ENCODE data around the gene ADSS2. TPM values are rescaled to one million over a fixed set of nuclear protein-coding genes. Genes with fewer than 3 reads are reported as not detected.

The ADSS2 gene
- polyA plus RNA-seq, 2 of the 4 experiments (the other 2 are of a cell fraction) = 46.1 to 74.3 TPM

DNA sequence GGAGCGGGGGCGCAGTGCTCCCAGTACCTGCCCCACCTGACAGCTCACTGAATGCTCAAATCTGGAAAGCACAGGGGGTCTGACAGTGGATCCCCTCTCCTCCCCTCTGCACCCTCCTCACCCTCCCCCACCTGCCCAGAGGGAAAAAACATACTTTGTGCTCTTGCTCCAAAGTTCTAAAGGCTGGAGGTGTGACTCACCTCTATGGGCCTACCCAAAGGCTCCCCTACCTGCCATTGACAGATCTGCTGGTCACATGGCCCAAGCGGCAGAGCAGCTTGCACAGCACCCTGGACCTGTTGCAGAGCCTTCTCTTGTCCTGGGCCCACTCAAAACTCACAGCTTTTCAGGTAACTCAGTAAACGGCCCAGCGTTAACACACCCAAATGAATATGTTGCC lies 55.7 kb downstream of the ADSS2 start:
- POLR2A ChIA-PET = no interaction called here
- no peak overlapping the region for H3K4me3 ChIP-seq
- no peak for ATAC-seq
- H3K27ac ChIP-seq = no peak overlapping the region
- H3K9me3 ChIP-seq = peaks cover 8% of the 10 kb centered on the region
- peaks cover 18% of the 10 kb centered on the region for H3K4me1 ChIP-seq
- no peak for FAIRE-seq
- TF ChIP-seq JUN (IDR thresholded peaks at IDR 0.05) (no peak), CHD2 (IDR thresholded peaks at IDR 0.05; ENCODE audit: low read length, partially characterized antibody) (no peak), CBX2 (IDR thresholded peaks at IDR 0.05; ENCODE audit: borderline replicate concordance, low read depth) (no peak), MAFK (IDR thresholded peaks at IDR 0.05; ENCODE audit: partially characterized antibody) (no peak), HOXB13 (CRISPR knock-in tag; IDR thresholded peaks at IDR 0.05; ENCODE audit: low read depth) (no peak), FOSB (CRISPR knock-in tag; IDR thresholded peaks at IDR 0.05) (no peak), CEBPB (IDR thresholded peaks at IDR 0.05) (no peak), CBX8 (IDR thresholded peaks at IDR 0.05) (no peak)
- TF ChIP-seq, protein P1, sequence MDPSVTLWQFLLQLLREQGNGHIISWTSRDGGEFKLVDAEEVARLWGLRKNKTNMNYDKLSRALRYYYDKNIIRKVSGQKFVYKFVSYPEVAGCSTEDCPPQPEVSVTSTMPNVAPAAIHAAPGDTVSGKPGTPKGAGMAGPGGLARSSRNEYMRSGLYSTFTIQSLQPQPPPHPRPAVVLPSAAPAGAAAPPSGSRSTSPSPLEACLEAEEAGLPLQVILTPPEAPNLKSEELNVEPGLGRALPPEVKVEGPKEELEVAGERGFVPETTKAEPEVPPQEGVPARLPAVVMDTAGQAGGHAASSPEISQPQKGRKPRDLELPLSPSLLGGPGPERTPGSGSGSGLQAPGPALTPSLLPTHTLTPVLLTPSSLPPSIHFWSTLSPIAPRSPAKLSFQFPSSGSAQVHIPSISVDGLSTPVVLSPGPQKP (IDR thresholded peaks at IDR 0.05; ENCODE audit: low read depth, low read length) = no peak
- CTCF ChIA-PET = no interaction called here
- DNase-seq (ENCODE audit: low read depth in 1 of 2, low spot score in 1 of 2) = no peak
- no peak overlapping the region for H3K4me2 ChIP-seq
- WGBS (ENCODE audit: missing lambda C conversion rate) = 86% methylated on average over 5 of the region's 5 CpGs

DNA sequence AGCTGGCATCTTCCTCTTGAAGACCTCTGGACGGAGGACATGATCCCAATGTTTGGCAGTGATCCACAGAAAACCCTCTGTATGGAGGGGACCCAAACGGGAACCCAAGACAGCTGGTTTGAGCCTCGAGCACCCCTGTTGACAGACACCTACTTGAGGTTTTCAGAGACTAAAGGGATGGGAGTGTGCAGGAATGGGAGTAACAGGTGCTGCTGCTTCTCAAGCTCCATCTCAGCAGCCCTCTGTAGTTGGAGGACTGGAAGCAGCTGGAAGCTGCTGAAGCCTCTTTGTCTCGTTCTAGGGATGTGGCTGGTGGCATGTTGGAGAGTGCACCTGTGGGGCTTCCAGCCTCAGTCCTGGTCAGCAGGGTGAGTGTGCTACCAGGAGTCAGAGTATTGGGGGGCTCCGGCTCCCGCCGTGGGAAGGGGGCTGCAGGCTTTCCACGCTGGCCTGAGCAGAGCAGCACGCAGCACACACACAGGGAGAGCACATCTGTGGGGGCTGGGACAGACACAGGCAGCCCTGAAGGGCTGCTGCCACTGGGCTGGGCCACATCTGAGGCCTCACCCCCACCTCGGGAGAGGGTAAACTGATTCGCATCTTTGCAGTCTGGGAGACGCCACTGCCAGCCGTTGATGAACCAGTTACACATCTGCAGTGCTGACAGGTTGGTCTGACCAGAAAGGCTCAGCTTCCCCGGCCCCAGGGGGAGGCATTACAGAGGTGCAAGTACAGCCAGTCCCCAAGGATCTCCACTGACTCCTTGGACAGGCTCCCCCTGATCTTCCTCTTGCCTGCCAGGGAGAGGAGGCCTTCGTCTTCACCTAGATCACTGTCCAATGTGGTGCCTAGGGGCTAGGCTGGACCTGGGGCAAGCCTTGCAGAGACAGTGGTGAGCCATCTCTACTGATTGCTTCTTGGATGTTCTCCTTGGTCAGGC lies 56.6 kb downstream of the ADSS2 start:
- no peak overlapping the region for H3K4me2 ChIP-seq
- peaks cover 18% of the 10 kb centered on the region for H3K4me1 ChIP-seq
- DNase-seq (ENCODE audit: low read depth in 1 of 2, low spot score in 1 of 2) = no peak
- POLR2A ChIA-PET = no interaction called here
- TF ChIP-seq CEBPB (IDR thresholded peaks at IDR 0.05) (no peak), RAD21 (conservative IDR thresholded peaks at IDR 0.05 in 1 of 2, IDR thresholded peaks at IDR 0.05 in 1 of 2) (no peak), RARB (CRISPR knock-in tag; IDR thresholded peaks at IDR 0.05) (no peak), ESRRA (IDR thresholded peaks at IDR 0.05; ENCODE audit: borderline replicate concordance, low read length) (no peak), HDAC2 (IDR thresholded peaks at IDR 0.05) (no peak), NPAS2 (CRISPR knock-in tag; IDR thresholded peaks at IDR 0.05; ENCODE audit: borderline replicate concordance) (no peak), TP53 (CRISPR knock-in tag; IDR thresholded peaks at IDR 0.05) (no peak), BHLHE40 (IDR thresholded peaks at IDR 0.05; ENCODE audit: low read depth, low read length) (no peak), KDM5A (IDR thresholded peaks at IDR 0.05) (no peak), RFX5 (IDR thresholded peaks at IDR 0.05) (no peak), NFE2L2 (conservative IDR thresholded peaks at IDR 0.05; ENCODE audit: low read length) (no peak), POLR2AphosphoS2 (conservative IDR thresholded peaks at IDR 0.05; ENCODE audit: low read length) (no peak), SMC3 (IDR thresholded peaks at IDR 0.05) (no peak), ZSCAN20 (CRISPR knock-in tag; IDR thresholded peaks at IDR 0.05) (no peak), RNF2 (IDR thresholded peaks at IDR 0.05; ENCODE audit: borderline replicate concordance, low read depth) (no peak)
- TF ChIP-seq, protein P2, sequence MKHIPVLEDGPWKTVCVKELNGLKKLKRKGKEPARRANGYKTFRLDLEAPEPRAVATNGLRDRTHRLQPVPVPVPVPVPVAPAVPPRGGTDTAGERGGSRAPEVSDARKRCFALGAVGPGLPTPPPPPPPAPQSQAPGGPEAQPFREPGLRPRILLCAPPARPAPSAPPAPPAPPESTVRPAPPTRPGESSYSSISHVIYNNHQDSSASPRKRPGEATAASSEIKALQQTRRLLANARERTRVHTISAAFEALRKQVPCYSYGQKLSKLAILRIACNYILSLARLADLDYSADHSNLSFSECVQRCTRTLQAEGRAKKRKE (CRISPR knock-in tag; IDR thresholded peaks at IDR 0.05; ENCODE audit: low read depth) = no peak
- TF ChIP-seq, protein P3, sequence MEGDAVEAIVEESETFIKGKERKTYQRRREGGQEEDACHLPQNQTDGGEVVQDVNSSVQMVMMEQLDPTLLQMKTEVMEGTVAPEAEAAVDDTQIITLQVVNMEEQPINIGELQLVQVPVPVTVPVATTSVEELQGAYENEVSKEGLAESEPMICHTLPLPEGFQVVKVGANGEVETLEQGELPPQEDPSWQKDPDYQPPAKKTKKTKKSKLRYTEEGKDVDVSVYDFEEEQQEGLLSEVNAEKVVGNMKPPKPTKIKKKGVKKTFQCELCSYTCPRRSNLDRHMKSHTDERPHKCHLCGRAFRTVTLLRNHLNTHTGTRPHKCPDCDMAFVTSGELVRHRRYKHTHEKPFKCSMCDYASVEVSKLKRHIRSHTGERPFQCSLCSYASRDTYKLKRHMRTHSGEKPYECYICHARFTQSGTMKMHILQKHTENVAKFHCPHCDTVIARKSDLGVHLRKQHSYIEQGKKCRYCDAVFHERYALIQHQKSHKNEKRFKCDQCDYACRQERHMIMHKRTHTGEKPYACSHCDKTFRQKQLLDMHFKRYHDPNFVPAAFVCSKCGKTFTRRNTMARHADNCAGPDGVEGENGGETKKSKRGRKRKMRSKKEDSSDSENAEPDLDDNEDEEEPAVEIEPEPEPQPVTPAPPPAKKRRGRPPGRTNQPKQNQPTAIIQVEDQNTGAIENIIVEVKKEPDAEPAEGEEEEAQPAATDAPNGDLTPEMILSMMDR (IDR thresholded peaks at IDR 0.05) = no peak
- TF ChIP-seq, protein P1 (IDR thresholded peaks at IDR 0.05; ENCODE audit: low read depth, low read length) = no peak
- TF ChIP-seq, protein P4, sequence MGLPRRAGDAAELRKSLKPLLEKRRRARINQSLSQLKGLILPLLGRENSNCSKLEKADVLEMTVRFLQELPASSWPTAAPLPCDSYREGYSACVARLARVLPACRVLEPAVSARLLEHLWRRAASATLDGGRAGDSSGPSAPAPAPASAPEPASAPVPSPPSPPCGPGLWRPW (IDR thresholded peaks at IDR 0.05) = no peak
- TF ChIP-seq, protein P5, sequence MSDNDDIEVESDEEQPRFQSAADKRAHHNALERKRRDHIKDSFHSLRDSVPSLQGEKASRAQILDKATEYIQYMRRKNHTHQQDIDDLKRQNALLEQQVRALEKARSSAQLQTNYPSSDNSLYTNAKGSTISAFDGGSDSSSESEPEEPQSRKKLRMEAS (IDR thresholded peaks at IDR 0.05) = no peak
- no peaks in the 10 kb centered on the region for H3K9me3 ChIP-seq
- peak; percentile 7 to 25; a peak in 3 of 6 replicates for ATAC-seq
- CTCF ChIA-PET = interaction anchor here (1.0 to 1.3 kb wide), 2 partner anchors 16 to 23 kb away, joined by 3 read pairs; no protein-coding TSS in a partner anchor
- 79% methylated on average over 11 of the region's 15 CpGs for WGBS (ENCODE audit: missing lambda C conversion rate)
- no peak for FAIRE-seq
- H3K27ac ChIP-seq = no peak overlapping the region
- H3K4me3 ChIP-seq = no peak overlapping the region
